ENCODE measurements around the gene FEM1B.
"Not testable (repeated sequence)": the region's sequence is repeated elsewhere in the genome, so short reads cannot be mapped to it uniquely, and the experiment has no call there.

FEM1B gene

GRCh38 chr15:68277603-68278344, at the start of gene FEM1B:
Gene FEM1B, plus strand, starts transcription at chr15:68277745. Its CDS starts 673 bp downstream, at chr15:68278418.
- DNase-seq (ENCODE audit: low read depth, low spot score): peak; percentile 94

DNA sequence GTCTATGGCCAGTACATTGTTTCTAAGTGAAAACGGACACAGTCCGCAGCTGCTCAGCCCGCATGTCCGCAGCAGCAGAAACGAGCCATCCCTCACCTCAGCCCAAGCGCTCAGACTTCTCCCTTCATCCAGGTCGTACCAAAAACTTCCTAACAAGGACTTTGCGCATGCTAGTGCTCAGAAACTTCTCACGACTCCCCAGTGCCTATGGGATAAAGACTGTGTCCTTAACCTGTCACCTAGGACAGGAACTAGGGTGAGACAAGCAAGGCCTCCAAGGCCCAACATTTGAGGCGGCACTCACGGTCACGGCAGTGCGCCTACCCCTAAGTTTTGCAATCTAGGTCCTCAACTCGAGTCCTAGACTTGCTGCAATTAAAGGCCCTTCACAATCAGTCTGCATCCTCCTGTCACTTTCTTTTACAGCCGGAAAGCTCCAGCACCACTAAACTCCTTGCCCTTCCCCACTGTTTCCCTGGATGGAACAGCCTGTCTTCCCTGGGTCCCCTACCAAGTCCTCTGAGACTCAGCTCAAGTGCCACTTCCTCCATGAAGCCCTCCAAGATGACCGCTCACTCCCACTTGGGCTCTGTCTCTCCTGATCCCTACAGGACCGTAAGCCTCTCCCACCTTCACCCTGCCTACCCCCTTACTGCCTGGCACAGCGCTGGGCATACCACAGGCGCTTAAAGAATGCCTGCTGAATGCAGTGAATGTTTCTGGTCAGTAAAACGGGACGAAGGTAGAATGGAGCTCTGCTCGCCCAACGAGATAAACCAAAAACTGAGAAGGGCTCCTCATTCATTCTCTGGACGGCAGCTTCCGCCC, 49.2 kb upstream of the FEM1B start:
- DNase-seq (ENCODE audit: low read depth, low spot score): peak; percentile 46

DNA sequence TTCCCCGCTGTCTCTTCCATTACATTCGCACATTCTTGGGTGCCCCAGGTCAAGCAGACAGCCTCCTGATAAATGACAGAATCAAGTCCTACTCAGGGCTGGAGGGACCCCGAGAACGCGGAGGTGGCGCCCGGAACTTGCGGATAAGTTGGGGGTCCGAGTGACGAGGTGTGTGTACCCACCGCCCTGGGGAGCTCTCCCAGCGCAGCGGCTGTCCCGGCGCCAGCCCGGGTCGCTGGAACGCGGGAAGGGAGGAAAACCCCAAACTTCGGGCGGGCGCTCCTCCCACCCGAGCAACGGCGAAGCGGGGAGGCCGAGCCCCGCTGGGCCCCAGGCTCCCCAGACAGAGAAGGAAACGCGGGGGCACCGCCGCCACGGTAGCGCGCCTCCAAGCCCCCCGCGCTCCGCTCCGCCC, 48.6 kb upstream of the FEM1B start:
- DNase-seq (ENCODE audit: low read depth, low spot score): no peak

DNA sequence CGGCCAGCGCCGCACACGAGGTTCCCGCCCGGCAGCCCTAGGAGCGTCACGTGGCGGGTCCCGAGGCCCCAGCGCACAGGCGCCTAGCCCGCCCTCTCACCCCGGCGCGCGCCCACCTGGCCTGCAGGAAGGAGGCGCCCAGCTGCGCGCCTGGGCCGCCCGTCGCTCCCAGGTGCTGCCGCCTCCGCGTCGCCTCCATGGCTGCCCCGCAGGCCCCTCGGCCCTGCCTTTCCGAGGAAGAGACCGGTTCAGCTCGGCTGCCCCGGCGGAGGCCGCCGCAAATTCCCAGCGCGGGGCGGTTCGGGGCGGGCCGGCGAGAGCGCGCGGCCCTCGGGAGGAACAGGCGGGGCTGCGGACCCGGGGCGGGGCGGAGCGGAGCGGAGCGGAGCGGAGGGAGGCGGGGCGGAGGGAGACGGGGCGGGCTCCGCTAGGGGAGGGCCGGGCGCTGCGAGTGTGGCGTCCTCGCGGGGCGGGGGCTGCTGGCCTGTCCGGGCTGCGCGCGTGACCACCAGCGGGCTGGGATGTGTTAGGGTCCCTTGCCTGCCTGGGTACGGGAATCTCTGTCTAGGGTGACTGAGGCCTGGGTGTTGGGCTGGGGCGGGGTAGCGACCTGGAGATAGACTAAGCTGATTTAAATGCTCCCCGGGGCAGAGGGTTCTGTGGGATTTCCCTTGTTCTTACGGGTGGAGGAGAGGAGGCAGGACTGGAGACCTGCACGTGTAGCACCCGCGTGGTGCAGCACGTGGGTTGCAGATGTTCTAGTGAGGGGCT, 48.0 kb upstream of the FEM1B start, which contains the start of gene CLN6:
Gene CLN6, minus strand, starts transcription at position 343 of the 771 bp plus-strand sequence. Its CDS starts 144 bp downstream, at position 199.
- peak; percentile 84 for DNase-seq (ENCODE audit: low read depth, low spot score)

- peak; percentile 36 for DNase-seq (ENCODE audit: low read depth, low spot score)
Measured at GRCh38 chr15:68230157-68231100, 47.1 kb upstream of the FEM1B start.

GRCh38 chr15:68231102-68231818, 46.3 kb upstream of the FEM1B start:
- DNase-seq (ENCODE audit: low read depth, low spot score): no peak

DNA sequence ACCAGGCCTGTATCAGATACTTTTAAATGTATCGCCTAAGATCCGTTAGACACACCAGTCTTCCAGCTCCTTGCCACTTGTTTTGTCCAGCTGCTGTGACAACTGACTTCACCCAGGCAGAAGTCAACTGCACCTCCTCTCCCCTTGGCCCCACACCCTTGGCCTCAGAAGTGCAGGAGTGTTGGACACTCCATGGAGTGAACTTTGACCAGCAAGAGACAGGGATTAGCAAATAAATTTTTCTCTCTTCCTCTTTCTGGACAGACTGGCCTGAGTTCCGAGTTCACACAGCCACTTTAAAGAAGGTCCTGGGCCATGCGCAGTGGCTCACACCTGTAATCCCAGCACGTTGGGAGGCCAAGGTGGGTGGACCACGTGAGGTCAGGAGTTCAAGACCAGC, 45.1 kb upstream of the FEM1B start:
- DNase-seq (ENCODE audit: low read depth, low spot score): no peak

DNA sequence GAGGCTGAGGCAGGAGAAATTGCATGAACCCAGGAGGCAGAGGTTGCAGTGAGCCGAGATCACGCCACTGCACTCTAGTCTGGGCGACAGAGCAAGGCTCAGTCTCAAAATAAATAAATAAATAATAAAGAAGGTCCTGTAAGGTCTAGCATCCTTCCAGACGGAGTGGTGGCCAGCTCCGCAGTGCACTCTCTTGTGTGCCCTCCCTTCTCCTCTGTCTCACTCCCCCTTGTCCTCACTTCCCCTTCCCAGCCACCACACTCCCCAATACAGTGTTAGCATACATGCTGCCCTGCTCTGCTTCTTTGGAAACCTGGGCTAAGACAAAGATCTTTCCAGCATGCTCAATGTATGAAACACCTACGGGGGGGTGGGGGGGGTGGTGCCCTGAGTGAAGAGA, 44.6 kb upstream of the FEM1B start:
- DNase-seq (ENCODE audit: low read depth, low spot score): no peak

- DNase-seq (ENCODE audit: low read depth, low spot score): no peak
Measured at GRCh38 chr15:68234060-68234459, 43.5 kb upstream of the FEM1B start.

GRCh38 chr15:68234520-68234919, 43.0 kb upstream of the FEM1B start:
- not testable (repeated sequence) for DNase-seq (ENCODE audit: low read depth, low spot score)

- DNase-seq (ENCODE audit: low read depth, low spot score): no peak
Measured at GRCh38 chr15:68235022-68235421, 42.5 kb upstream of the FEM1B start.

GRCh38 chr15:68239025-68239424, 38.5 kb upstream of the FEM1B start:
- DNase-seq (ENCODE audit: low read depth, low spot score): no peak

DNA sequence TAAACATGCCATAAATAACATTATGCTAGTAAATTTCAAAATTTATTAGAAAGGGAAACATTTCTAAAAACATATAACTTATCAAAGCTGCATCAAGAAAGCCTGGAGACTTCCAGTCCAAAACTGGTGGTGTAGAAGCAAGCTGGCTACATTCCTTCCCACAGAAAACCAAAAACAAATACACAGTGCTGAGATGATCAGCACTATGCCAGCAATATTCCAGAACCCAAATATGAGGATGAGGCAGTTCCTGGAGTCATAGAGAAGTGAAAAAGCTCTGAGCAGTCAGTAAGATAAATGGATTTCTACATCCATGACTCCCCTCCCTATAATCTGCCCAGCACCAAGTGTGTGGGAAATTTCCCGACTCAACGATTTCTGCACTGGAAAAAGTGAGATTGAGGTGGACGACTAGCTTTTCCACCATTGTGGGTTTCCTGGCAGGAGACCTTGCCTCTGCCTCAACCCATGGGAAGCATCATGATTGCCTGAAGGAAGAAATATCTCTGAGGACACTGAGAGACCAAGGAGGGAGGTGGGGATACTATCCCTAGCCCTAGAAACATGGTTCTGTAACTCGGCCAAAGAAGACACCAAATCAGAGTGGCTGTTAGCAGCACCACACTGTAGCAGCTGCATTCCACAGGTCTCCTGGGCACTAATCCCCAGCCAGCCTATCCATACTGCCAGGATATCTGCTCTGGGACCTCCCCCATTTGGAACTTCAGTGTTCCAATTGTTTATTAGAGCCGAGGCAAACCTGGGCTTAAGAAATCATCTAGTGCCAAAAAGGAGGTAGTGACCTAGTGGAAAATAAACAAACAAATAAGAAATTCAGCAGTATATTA, 36.2 kb upstream of the FEM1B start:
- peak; percentile 16 for DNase-seq (ENCODE audit: low read depth, low spot score)

- no peak for DNase-seq (ENCODE audit: low read depth, low spot score)
Measured at GRCh38 chr15:68244235-68244634, 33.3 kb upstream of the FEM1B start.

GRCh38 chr15:68249058-68249713, 28.4 kb upstream of the FEM1B start:
- no peak for DNase-seq (ENCODE audit: low read depth, low spot score)

DNA sequence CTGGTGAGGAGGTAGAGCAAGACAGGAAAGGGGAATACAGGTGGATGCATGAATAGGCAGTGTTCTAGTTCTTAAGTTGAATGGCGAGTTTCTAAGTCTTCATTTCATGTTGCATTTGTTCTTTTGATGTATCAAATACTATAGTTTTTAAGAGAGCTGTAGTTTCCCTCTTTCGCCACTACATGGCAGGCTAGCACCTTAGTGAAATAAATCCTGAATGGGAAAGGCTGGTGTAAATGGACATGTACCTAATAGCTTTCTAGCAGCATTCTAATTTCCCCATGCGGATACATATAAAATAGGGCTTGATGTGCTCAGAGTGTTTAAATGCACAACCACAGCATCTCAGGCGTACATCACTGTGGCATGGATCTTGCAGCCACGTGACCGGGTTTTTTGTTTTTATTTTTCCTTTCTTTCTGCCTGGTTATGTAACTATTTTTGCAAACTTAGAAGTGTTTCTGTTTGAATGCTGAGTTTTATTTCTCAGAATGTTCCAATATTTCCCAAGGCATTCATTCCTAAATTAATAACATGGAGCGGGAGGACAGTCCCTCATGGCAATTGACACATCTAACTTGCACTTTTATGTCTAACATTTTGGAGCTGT, 24.5 kb upstream of the FEM1B start:
- DNase-seq (ENCODE audit: low read depth, low spot score): no peak

DNA sequence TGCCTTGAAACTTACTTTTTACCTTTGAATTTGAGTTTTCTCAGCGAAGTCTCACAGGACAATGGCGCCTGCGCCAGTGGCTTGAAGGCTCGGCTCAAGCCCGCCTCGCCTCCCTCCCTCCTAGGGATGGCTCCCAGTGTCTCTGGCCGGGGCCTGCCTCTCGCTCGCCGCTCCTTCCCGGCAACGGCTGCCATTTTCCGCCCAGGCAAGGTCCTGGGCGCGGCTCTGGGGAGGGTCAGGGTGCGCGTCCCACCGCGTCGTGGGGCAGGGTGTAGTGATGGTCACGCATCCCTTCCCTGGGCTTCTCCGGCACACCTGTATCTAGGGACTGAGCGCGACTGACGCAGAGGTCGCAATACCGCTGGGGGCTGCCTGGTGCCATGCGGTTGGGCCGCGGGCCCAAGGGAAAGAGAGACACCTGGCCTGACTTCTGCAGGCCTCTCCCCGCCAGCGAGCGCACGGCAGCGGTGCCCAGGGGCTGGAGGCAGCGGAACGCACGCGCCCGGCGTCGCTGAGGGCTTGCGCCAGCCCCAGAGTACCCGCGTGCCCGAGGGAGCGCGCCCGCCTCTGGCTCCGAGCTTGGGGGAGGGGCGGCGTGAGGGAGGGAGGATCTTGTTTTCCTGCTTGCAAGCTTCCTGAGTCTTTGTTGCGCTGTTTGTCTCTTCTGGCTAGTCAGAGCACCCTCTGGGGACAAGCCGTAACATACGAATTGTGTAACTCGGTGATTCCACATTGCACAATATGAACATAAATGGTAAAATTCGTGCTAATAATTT, 20.7 kb upstream of the FEM1B start:
- DNase-seq (ENCODE audit: low read depth, low spot score): peak; percentile 98

All from ELF-1 (cell line).